ENCODE results near the gene ZNF787.

DNA sequence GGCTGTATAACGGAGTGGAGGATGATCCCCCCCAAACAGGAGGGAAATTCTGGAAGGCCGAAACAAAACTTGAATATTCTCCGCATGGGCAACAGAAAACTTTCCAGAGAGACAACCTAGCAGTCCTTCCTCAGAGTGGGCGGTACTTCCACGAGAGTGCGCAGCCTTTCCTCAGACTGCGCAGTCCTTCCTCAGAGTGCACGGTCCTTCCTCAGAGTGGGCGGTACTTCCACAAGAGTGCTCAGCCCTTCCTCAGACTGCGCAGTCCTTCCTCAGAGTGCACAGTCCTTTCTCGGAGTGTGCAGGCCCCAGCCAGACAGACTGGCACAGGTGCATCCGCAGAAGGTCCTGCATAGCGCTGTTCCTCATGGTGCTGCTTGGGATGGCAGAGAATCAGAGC lies 42.0 kb upstream of the ZNF787 start:
- TF ChIP-seq CTCF (IDR thresholded peaks at IDR 0.05 in 2 of 3, conservative IDR thresholded peaks at IDR 0.05 in 1 of 3; ENCODE audit: control insufficient read depth in 2 of 3, extremely low read depth in 1 of 3, insufficient read depth in 1 of 3, low read depth in 3 of 3, low read length in 3 of 3) (no peak), CREB1 (IDR thresholded peaks at IDR 0.05; ENCODE audit: low read depth) (no peak), RAD21 (IDR thresholded peaks at IDR 0.05; ENCODE audit: insufficient read depth, low read depth, low read length) (no peak), HCFC1 (IDR thresholded peaks at IDR 0.05; ENCODE audit: low read length) (no peak), POLR2A (IDR thresholded peaks at IDR 0.05; ENCODE audit: low read depth, low read length) (no peak), FOXM1 (IDR thresholded peaks at IDR 0.05; ENCODE audit: low read depth, low read length) (no peak), SP1 (IDR thresholded peaks at IDR 0.05; ENCODE audit: low read depth, low read length) (no peak)
- TF ChIP-seq, protein P1, sequence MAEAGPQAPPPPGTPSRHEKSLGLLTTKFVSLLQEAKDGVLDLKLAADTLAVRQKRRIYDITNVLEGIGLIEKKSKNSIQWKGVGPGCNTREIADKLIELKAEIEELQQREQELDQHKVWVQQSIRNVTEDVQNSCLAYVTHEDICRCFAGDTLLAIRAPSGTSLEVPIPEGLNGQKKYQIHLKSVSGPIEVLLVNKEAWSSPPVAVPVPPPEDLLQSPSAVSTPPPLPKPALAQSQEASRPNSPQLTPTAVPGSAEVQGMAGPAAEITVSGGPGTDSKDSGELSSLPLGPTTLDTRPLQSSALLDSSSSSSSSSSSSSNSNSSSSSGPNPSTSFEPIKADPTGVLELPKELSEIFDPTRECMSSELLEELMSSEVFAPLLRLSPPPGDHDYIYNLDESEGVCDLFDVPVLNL (IDR thresholded peaks at IDR 0.05; ENCODE audit: low read depth, low read length): no peak

All from GM12878 (cell line).